Naive thymus-derived CD8-positive, alpha-beta T cell (primary cell): ENCODE results near the gene NDUFS3. TPM values are rescaled to one million over a fixed set of nuclear protein-coding genes. Genes with fewer than 3 reads are reported as not detected.

Experiments used
- ATAC-seq, 2 donors: fragments of 150-1000 bp; cut with Tn5 transposase in 1 of 2; sonication (Bioruptor Pico), chemical (Tn5 transposase) in 1 of 2; 1 replicate in 1 of 2; 2 replicates in 1 of 2; pipeline ENCODE4 v1.10.0; 2021; ENCODE audit warnings: mild to moderate bottlenecking in 2 of 2, moderate library complexity in 2 of 2
- POLR2A ChIA-PET: fragments of 350-600 bp; sonication (Branson Sonifier 250); formaldehyde crosslinking; loops from one replicate; lab custom pipeline; 2021; ENCODE audit warnings: antibody characterized with exemption; lab: Charles Lee
- DNase-seq, 10 donors: peaks; one replicate each; pipeline versions ENCODE4 v3.0.0 to v3.0.0-alpha.2; 2020 to 2022
- H3K27ac Mint-ChIP-seq, 10 donors: one replicate each; pipeline ENCODE4 v1.8.0; 2020 to 2022; ENCODE audit warnings: mild to moderate bottlenecking in 10 of 10, mixed read lengths in 10 of 10, moderate library complexity in 4 of 10, inconsistent platforms in 1 of 10
- H3K27me3 Mint-ChIP-seq, 5 donors: one replicate each; pipeline ENCODE4 v1.8.0; 2021 to 2022; ENCODE audit warnings: mixed read lengths in 5 of 5
- H3K36me3 Mint-ChIP-seq, 3 donors: one replicate each; pipeline ENCODE4 v1.8.0; 2020 to 2022; ENCODE audit warnings: mixed read lengths in 3 of 3, mild to moderate bottlenecking in 2 of 3, inconsistent platforms in 1 of 3
- H3K4me1 Mint-ChIP-seq, 4 donors: one replicate each; pipeline ENCODE4 v1.8.0; 2021 to 2022; ENCODE audit warnings: mixed read lengths in 4 of 4
- H3K4me3 Mint-ChIP-seq, 10 donors: one replicate each; pipeline ENCODE4 v1.8.0; 2020 to 2022; ENCODE audit warnings: mild to moderate bottlenecking in 10 of 10, mixed read lengths in 10 of 10, moderate library complexity in 6 of 10, inconsistent platforms in 1 of 10
- H3K9me3 Mint-ChIP-seq, 9 donors: one replicate each; pipeline ENCODE4 v1.8.0; 2020 to 2022; ENCODE audit warnings: mixed read lengths in 9 of 9, mild to moderate bottlenecking in 3 of 9, inconsistent platforms in 1 of 9, moderate library complexity in 1 of 9
- polyA plus RNA-seq, 3 donors: library from polyadenylated mRNA; unstranded; fragments of 300-500 nt; fragmentation: Illumina TruSeq; gene quantifications; one replicate each; pipeline ENCODE4 v1.2.3, GENCODE V29; 2021
- total RNA-seq, 8 experiments: library from RNA in 2 of 8; stranded (reverse) in 2 of 8; gene quantifications; one replicate each; pipeline ENCODE4 v1.2.3 and lab custom pipeline; 2021 to 2026

NDUFS3 gene
- total and polyA plus RNA-seq, 5 experiments from 2014 or later = 92.0 to 109 (median 101) TPM

DNA sequence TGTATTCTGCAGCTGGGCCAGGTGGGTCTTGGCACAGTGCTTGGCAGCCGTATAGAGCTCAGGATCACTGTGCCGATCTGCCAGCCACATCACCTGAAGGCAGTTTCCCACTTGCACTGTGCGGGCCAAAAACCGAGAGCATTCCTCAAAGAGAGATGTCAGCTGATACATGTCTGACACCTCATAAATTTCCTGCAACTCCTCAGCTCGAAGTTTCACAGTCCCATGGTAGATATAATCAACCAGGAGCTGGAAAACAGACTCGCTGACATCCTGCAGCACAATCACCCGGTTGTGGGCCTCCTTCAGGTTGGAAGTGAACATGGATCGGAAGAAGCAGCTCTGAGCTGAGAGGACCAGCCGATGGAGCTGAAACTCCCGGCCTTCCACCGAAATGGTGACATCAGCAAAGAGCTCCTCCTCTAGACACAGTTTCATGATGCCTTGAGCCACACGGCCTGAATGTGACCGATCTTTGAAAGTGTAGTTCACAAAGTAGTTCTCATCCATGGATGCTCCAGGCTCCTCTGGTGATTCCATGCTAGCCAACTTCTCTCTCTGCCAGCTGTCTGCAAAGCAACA lies 1.3 kb upstream of the NDUFS3 start:
- peaks cover 0 to 63% (median 10%) of the 10 kb centered on the region in 3 donors for H3K36me3 Mint-ChIP-seq
- peaks cover 13 to 53% (median 48%) of the 10 kb centered on the region in 4 donors for H3K4me1 Mint-ChIP-seq
- POLR2A ChIA-PET = interaction anchor here (0.7 to 3.7 kb wide), 6 partner anchors 11 to 151 kb away, joined by 3 to 38 read pairs (median 12); partner anchors contain the start of genes AGBL2, CELF1, PSMC3 and PTPMT1

DNA sequence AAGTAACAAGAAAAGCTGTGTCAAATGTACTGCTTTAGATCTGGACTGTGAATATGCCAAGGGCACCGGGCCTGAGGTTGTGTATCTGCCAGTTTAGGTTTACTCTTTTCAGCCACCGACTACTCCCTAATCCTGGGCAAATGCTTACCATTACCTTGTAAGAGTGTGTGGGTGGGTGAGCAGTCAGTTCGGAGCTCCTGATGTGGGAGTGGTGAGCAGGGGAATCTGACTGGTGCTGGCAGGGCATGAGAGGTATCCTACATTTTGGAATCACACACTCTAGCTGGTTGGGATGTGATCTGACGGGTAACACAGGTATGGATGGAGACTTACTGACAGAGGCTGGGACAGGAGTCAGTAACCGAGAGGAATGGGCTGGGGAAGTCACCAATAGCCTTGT lies 5.0 kb downstream of the NDUFS3 start:
- H3K4me3 Mint-ChIP-seq = peak overlapping the region in 1 of 10 donors; percentile 64
- H3K27ac Mint-ChIP-seq = peak overlapping the region in 1 of 10 donors; percentile 66
- peaks cover 11 to 28% (median 19%) of the 10 kb centered on the region in 4 donors for H3K4me1 Mint-ChIP-seq
- ATAC-seq (no peak), DNase-seq (no peak)
- H3K27me3 Mint-ChIP-seq = peaks cover 0 to under 1% (median 0%) of the 10 kb centered on the region in 5 donors
- no peaks in the 10 kb centered on the region for H3K9me3 Mint-ChIP-seq
- H3K36me3 Mint-ChIP-seq = peaks cover 12 to 49% (median 18%) of the 10 kb centered on the region in 3 donors
- POLR2A ChIA-PET = no interaction called here

More for the DNA sequence above, 1.3 kb upstream of the NDUFS3 start:
- Mint-ChIP-seq H3K27ac (peak overlapping the region in 9 of 10 donors; percentile 63 to 100 (median 97)), H3K4me3 (peak overlapping the region; percentile 93 to 100 (median 100)), H3K27me3 (peaks cover 0 to 2% (median 0%) of the 10 kb centered on the region in 5 donors), H3K9me3 (no peaks in the 10 kb centered on the region)
- DNase-seq (peak in 1 of 10 donors; percentile 6), ATAC-seq (no peak)

DNA sequence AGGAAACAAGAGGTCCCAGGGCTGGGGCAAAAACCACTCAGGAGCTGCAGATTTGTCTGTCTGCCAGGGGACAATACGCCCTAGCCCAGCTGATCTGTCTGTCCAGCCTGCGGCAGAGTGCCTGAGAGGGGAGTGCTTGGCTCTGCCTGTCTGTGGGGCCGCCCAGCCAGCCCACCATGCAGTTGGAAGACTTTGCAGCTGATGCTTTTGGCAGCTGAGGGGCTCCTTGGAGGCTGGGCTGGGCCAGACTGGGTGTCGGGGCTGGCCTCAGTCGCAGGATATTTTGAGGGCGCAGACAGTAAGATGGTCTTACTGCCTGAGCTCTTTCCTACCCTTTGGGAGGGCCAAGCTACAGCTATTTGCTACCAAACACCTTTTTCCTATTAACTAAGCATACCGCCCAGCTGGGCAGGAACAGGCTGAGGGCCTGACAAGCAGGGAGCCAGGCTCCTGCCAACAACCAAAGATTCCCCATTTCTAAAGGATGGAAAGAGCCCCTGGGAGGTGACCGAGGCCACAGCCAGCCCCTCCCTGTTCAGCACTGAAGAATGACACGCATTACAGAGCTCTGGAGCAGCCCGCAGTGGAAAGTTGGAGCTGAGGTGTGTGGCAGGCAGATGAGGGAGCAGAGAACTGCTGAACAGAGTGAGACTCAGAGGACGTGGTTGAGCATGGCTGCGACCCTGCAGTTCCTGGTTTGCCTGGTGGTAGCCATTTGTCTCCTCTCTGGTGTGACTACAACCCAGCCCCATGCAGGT lies 7.4 kb downstream of the NDUFS3 start, which contains the start of gene FAM180B:
Gene FAM180B, plus strand, starts transcription at position 581 of the 758 bp plus-strand sequence. Its CDS starts 91 bp downstream, at position 672.
- H3K27ac Mint-ChIP-seq = peak within 1 kb of the TSS in 1 of 10 donors; percentile 33
- POLR2A ChIA-PET = no interaction called here
- H3K4me1 Mint-ChIP-seq = peaks cover 0 to 10% (median 3%) of the 10 kb centered on the region in 4 donors
- H3K27me3 Mint-ChIP-seq = peaks cover 0 to 4% (median 0%) of the 10 kb centered on the region in 5 donors
- DNase-seq (no peak), ATAC-seq (no peak)
- H3K36me3 Mint-ChIP-seq = peaks cover 12 to 42% (median 18%) of the 10 kb centered on the region in 3 donors
- no peaks in the 10 kb centered on the region for H3K9me3 Mint-ChIP-seq
- no peak within 1 kb of the TSS for H3K4me3 Mint-ChIP-seq

DNA sequence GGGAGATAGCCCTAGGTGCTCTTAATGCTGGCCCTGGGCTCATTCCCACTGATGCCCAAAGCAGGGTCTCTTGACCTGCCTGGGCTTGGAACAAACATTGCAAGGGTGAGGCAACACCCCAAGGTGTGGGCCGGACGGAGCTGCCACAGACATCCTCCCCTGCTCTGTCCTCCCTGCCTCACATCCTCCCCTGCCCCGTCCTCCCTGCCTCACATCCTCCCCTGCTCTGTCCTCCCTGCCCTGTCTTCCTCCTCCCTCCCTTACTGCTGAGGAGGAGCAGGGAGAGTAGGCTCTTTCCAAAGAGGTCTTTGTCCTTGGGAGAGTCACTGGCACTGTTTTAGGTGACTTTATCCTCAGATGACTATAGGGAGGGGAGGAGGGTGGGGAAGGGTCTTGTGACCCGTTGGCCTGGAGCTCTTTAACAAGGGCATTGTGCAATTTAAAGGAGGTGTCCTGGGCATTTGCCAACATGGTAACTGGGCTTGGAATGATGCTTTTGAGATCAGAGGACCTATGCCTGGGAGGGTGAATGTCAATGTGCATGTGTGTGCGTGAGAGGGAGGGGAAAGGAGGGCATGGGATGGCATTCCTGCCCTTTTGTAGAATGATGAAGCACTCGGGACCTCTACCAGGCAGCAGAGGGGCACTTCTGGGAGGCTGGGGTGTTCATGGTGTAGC lies 8.3 kb downstream of the NDUFS3 start:
- Mint-ChIP-seq H3K27ac (no peak overlapping the region), H3K4me3 (no peak overlapping the region), H3K36me3 (peaks cover 12 to 33% (median 13%) of the 10 kb centered on the region in 3 donors), H3K4me1 (peaks cover 3 to 9% (median 6%) of the 10 kb centered on the region in 4 donors), H3K9me3 (no peaks in the 10 kb centered on the region), H3K27me3 (peaks cover 0 to 10% (median 5%) of the 10 kb centered on the region in 5 donors)
- POLR2A ChIA-PET = no interaction called here
- DNase-seq (no peak), ATAC-seq (no peak)

DNA sequence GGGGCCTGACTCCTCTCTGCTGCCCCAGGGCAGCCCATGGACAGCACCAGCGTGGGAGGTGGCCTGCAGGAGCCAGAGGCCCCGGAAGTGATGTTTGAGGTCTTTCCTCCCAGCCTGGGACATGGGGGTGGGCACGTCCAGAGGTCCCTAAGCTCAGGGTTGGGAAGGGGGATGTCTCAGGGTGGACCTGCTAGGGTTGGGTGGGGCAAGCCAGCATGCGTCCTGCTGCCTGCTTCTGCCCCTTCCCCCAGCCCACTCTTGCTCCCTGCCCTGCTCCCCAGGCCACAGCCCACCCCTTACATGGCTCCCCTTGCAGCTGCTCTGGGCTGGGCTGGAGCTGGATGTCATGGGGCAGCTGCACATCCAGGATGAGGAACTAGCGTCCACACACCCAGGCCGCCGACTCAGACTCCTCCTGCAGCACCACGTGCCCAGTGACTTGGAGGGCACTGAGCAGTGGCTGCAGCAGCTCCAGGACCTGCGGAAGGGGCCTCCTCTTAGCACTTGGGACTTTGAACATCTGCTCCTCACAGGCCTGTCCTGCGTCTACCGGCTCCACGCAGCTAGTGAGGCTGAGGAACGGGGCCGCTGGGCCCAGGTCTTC lies 9.0 kb downstream of the NDUFS3 start:
- peaks cover 10 to 27% (median 12%) of the 10 kb centered on the region in 3 donors for H3K36me3 Mint-ChIP-seq
- peaks cover 2 to 16% (median 9%) of the 10 kb centered on the region in 5 donors for H3K27me3 Mint-ChIP-seq
- peak overlapping the region in 1 of 10 donors; percentile 17 for H3K27ac Mint-ChIP-seq
- POLR2A ChIA-PET = no interaction called here
- ATAC-seq (no peak), DNase-seq (no peak)
- no peak overlapping the region for H3K4me3 Mint-ChIP-seq
- H3K9me3 Mint-ChIP-seq = no peaks in the 10 kb centered on the region
- H3K4me1 Mint-ChIP-seq = peaks cover 4 to 13% (median 4%) of the 10 kb centered on the region in 4 donors

DNA sequence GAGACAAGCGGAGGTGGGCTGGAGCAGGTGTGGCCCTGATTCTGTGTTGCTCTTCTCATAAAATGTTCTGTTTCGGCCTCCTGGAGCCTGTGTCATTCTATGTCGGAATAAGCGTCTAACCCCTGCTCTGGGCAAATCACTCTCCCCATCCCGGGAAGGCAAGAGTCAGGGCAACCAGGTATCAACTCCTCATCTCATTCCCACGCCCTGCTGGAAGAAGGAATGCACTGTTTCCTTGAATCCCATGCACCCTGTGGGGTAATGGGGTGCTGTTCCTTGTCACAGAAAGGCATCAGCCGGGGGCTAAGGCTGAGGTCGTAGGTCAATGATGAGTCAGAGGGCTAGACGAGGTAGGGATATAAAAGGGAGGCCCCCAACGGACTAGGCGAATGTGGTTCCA lies 10.2 kb downstream of the NDUFS3 start:
- POLR2A ChIA-PET = no interaction called here
- peaks cover 5 to 14% (median 6%) of the 10 kb centered on the region in 3 donors for H3K36me3 Mint-ChIP-seq

DNA sequence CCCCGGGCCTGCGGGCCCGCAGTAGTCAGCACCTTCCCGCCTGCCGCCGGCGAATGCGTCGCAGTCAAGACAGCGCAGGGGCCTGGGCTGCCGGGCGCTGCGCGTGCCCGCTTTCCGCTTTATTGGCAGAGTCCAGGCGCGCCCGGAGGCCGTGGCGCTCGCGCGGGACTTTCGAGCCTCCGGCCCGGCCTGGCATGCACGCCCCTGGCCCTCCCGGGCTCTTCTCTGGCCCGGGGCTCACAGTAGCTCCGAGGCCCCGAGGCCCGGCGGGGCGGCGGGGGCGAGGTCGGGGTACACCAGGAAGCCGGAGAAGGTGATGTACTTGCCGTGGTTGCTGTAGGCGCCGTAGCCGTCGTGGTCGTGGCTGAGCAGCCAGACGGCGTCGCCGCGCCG lies 10.7 kb downstream of the NDUFS3 start:
- Mint-ChIP-seq H3K27ac (no peak overlapping the region), H3K36me3 (peaks cover 0 to 11% (median 3%) of the 10 kb centered on the region in 3 donors), H3K27me3 (peaks cover 9 to 32% (median 20%) of the 10 kb centered on the region in 5 donors), H3K4me1 (peaks cover 6 to 23% (median 12%) of the 10 kb centered on the region in 4 donors), H3K9me3 (no peaks in the 10 kb centered on the region), H3K4me3 (no peak overlapping the region)
- POLR2A ChIA-PET = no interaction called here
- ATAC-seq (no peak), DNase-seq (no peak)

More for the DNA sequence above, 10.2 kb downstream of the NDUFS3 start:
- DNase-seq = no peak
- no peak for ATAC-seq
- Mint-ChIP-seq H3K4me1 (peaks cover 4 to 20% (median 10%) of the 10 kb centered on the region in 4 donors), H3K27me3 (peaks cover 6 to 27% (median 17%) of the 10 kb centered on the region in 5 donors), H3K9me3 (no peaks in the 10 kb centered on the region), H3K27ac (no peak overlapping the region), H3K4me3 (no peak overlapping the region)

DNA sequence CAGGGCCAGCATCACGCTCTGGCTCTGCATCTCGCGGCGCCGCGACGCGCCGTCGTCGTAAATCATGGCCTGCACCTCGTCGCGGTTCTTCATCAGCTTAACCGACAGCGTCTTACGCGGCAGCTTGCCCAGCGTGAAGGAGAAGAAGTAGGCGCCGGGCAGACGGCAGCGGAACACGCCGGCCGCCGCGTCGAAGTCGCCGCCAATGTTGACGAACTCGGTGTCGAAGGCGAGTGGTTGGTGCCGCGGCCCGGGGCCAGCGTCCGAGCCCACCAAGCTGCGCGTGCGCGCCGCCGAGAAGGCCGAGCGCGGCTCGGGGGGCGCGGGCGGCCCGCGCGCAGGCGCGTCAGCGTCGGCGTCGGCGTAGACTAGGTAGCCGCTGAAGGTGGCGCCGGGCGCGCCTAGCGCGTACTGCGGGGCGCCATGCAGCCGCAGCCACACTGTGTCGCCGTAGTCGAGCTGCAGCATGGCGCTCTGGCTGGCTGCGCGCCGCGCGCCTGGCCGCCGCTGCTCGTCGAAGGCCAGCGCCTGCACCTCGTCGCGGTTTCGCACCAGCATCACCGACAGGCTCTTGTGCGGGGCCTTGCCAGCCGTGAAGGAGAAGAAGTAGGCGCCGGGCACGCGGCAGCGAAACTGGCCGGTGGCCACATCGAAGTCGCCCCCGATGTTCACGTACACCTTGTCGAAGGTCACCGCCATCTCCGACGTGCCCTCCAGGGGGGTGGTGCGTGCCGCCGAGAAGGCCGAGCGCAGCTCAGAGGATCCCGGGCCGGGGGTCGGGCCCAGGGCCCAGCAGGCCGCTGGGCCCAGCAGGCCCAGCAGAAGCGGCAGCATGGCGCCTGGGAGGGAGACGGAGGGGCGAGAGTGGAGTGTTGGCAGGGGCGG lies 11.3 kb downstream of the NDUFS3 start:
- H3K9me3 Mint-ChIP-seq = no peaks in the 10 kb centered on the region

DNA sequence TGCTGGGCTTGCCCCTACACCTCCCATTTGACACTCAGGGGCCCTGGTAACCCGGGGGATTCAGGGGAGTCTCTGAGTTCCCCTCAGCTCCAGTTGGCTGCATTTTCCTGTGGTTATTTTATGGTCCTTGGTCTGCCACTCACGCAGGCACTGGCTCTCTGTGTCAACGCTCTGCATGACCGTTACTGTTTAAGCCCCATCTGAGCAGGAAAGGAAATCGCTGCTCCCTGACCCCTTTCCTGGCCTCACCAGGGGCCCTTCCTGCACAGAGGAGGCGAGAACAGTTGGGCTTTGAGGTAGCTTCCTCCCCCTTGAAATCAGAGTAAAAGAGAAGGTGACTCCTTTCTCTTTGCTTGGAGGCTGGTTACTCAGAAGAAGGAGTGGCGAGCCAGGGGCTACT lies 12.9 kb downstream of the NDUFS3 start:
- peaks cover 4 to 25% (median 13%) of the 10 kb centered on the region in 4 donors for H3K4me1 Mint-ChIP-seq
- no peak for ATAC-seq
- POLR2A ChIA-PET = interaction anchor here (0.6 kb wide), 2 partner anchors 41 to 99 kb away, joined by 3 to 4 read pairs; no protein-coding TSS in a partner anchor
- peak overlapping the region in 1 of 10 donors; percentile 56 for H3K27ac Mint-ChIP-seq
- peaks cover 0 to 2% (median 0%) of the 10 kb centered on the region in 3 donors for H3K36me3 Mint-ChIP-seq
- H3K9me3 Mint-ChIP-seq = no peaks in the 10 kb centered on the region
- no peak for DNase-seq
- H3K4me3 Mint-ChIP-seq = no peak overlapping the region
- H3K27me3 Mint-ChIP-seq = peaks cover 13 to 45% (median 31%) of the 10 kb centered on the region in 5 donors

More for the DNA sequence above, 11.3 kb downstream of the NDUFS3 start:
- Mint-ChIP-seq H3K36me3 (peaks cover 0 to 5% (median 0%) of the 10 kb centered on the region in 3 donors), H3K27ac (no peak overlapping the region), H3K27me3 (peaks cover 11 to 38% (median 24%) of the 10 kb centered on the region in 5 donors), H3K4me3 (no peak overlapping the region), H3K4me1 (peaks cover 6 to 25% (median 13%) of the 10 kb centered on the region in 4 donors)
- ATAC-seq = no peak
- no peak for DNase-seq
- POLR2A ChIA-PET = interaction anchor here (0.7 kb wide), 1 partner anchor 52 kb away, joined by 4 read pairs; no protein-coding TSS in a partner anchor

DNA sequence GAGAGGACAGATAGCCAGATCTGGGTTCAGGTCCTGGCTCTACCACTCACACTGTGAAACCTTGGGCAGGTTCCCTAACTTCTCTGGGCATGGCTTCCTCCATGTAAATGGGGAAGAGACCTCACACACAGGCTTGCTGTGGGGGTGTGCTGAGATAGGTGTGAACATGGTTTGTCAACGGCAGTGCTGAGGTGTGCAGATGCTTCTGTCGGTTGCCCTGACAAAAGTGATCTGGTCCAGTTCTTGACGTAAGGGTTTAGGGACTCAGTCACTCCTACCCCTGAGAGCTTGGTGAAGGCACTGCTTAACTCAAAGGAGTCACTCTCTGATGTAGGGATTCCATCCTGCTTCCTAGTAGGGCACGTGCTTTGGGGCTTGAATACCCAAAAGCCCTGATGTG lies 13.4 kb downstream of the NDUFS3 start:
- Mint-ChIP-seq H3K27ac (no peak overlapping the region), H3K36me3 (peaks cover 0 to 2% (median 0%) of the 10 kb centered on the region in 3 donors), H3K4me3 (no peak overlapping the region), H3K4me1 (peaks cover 4 to 25% (median 13%) of the 10 kb centered on the region in 4 donors), H3K9me3 (no peaks in the 10 kb centered on the region), H3K27me3 (peaks cover 13 to 45% (median 31%) of the 10 kb centered on the region in 5 donors)
- POLR2A ChIA-PET = no interaction called here
- ATAC-seq (no peak), DNase-seq (no peak)

DNA sequence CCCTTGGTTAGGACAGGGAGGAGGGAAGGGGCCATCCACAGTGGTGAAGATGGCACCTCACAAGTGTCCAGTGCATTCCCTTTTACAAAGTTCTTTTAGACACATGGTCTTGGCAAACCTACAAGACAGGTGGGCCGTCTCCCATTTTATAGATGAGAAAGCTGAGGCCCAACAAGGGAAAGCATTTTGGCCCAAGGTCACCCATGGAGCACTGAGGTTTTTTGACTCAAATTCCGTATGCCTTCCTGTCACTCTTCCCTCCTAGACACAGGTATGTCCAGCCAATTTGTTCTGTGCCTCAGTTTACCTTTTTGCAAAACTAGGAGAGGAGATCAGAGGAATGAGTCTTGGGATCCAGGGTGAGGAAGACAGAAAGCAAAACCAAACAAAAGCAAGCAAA lies 14.1 kb downstream of the NDUFS3 start:
- peak overlapping the region in 2 of 10 donors; percentile 7 to 29 for H3K4me3 Mint-ChIP-seq
- peaks cover 4 to 25% (median 13%) of the 10 kb centered on the region in 4 donors for H3K4me1 Mint-ChIP-seq
- no peak for ATAC-seq
- peaks cover 0 to 2% (median 0%) of the 10 kb centered on the region in 3 donors for H3K36me3 Mint-ChIP-seq
- peaks cover 13 to 45% (median 31%) of the 10 kb centered on the region in 5 donors for H3K27me3 Mint-ChIP-seq
- H3K27ac Mint-ChIP-seq = no peak overlapping the region
- H3K9me3 Mint-ChIP-seq = no peaks in the 10 kb centered on the region
- DNase-seq = no peak
- POLR2A ChIA-PET = no interaction called here
